Anterior cingulate cortex (tissue), 58 donors: ENCODE measurements around the gene RHOT2.
"Not testable (repeated sequence)": the region's sequence is repeated elsewhere in the genome, so short reads cannot be mapped to it uniquely, and the experiment has no call there.

ENCODE experiments used
- DNase-seq, 58 donors: peaks; one replicate each; lab custom pipeline; 2025; lab: John Stamatoyannopoulos, UW

Gene RHOT2

DNA sequence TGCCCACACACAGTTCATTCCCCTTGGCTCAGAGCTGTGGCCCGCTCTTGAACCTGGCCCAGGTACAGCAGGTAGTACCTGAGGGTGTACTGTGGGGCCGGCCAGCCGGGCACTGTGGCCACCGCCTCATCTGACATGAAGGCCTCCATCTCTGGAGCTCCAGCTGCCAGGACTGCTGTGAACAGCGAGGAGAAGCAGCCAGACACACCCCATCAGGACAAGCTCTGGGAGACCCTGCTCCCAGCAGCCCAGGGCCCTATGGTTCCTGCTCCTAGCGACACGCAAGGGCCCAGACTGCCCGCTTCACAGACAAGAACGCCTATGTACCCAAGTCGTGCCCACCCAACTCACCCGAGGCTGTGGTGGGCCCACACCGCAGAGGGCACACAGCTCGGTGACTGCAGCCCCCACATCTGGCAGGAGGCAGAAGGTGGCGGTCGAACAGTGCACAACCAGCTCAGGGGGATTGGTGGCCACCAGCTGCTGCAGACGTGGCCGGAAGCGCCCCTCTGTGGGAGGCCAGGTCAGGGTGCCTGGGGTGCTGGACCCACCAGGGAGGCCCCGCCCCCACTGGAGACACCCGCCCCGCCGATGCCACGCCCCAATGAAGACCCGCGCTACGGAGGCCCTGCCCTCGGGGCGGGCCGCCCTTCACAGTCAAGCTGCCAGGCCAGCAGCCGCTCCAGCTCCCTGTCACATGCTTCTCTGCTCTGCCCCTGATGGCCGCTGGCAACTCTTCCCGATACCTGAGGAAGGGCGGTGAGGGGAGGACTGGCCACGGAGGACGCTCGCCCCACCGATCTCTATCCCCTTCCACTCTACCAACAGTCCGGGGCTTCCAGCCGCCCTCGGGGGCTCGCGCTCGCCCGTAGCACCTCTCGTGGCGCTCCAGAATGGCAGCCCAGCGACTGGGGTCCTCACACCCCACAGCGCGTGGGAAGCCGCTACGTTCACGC, 11.2 kb downstream of the RHOT2 start:
- DNase-seq: peak in 39 of 58 donors; percentile 22 to 82 (median 67)

DNA sequence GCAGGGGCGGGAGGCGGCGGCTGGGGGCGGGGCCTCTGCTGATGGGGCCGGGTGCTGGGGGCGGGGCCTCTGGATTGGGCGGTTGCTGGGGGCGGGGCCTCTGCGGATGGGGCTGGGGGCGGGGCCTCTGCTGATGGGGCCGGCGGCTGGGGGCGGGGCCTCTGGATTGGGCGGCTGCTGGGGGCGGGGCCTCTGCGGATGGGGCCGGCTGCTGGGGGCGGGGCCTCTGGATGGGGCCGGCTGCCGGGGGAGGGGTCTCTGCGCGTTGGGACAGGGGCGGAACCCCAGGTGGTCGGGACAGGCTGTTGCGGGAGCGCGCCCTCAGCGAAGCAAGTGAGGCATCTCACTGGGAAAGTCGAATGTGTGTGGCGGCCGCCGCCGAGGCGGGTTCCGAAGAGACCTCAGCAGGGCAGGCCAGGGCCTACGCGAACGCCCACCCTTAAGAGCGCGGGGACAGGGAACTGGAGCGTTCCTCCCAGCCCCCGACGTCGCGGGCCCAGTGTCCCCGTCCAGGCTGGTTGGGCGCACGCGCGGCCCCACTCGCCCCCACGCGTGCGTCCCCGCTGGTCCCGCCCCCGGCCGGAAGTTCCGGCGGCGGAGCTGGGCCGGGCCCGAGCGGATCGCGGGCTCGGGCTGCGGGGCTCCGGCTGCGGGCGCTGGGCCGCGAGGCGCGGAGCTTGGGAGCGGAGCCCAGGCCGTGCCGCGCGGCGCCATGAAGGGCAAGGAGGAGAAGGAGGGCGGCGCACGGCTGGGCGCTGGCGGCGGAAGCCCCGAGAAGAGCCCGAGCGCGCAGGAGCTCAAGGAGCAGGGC, 12.1 kb downstream of the RHOT2 start, which contains the start of gene STUB1:
STUB1 (plus strand) TSS at position 597 of the 811 bp plus-strand sequence; CDS start at position 713, 116 bp downstream.
- DNase-seq: peak in 56 of 58 donors; percentile 53 to 97 (median 86)

DNA sequence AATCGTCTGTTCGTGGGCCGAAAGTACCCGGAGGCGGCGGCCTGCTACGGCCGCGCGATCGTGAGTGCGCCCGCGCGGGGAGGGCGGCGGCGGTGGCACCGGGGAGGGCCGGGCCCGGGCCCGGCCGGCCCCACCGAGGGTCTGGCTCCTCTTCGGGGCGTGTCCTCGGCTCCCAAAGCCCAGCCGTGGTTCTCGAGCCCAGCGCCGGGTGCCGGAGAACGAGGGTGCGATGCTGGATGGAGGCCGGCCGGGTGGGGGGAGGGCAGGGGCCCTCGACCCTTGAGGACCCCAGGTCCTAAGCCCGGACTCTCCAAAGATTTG, 12.7 kb downstream of the RHOT2 start:
- DNase-seq: no peak

DNA sequence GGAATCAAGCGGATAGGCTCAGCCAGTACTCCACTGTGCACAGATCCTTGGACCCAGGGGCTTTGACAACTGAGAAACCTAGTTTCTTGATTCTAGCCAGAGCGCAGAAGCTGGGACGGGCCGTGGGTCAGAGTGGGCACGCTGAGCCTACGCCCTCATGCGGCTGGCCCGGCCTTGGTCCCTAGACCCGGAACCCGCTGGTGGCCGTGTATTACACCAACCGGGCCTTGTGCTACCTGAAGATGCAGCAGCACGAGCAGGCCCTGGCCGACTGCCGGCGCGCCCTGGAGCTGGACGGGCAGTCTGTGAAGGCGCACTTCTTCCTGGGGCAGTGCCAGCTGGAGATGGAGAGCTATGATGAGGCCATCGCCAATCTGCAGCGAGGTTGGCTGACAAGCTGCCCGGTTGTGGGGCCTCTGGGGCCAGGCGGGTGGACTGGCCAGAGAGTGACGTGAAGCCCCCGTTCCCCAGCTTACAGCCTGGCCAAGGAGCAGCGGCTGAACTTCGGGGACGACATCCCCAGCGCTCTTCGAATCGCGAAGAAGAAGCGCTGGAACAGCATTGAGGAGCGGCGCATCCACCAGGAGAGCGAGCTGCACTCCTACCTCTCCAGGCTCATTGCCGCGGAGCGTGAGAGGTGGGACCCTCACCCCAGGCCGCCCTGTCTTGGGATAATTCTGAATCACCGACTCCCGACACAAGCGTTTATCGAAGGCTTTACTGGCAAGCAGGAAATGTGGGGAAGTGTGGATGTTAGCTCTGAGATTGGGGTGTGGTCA, 13.2 kb downstream of the RHOT2 start:
- peak in 4 of 58 donors; percentile 25 to 39 (median 32) for DNase-seq

DNA sequence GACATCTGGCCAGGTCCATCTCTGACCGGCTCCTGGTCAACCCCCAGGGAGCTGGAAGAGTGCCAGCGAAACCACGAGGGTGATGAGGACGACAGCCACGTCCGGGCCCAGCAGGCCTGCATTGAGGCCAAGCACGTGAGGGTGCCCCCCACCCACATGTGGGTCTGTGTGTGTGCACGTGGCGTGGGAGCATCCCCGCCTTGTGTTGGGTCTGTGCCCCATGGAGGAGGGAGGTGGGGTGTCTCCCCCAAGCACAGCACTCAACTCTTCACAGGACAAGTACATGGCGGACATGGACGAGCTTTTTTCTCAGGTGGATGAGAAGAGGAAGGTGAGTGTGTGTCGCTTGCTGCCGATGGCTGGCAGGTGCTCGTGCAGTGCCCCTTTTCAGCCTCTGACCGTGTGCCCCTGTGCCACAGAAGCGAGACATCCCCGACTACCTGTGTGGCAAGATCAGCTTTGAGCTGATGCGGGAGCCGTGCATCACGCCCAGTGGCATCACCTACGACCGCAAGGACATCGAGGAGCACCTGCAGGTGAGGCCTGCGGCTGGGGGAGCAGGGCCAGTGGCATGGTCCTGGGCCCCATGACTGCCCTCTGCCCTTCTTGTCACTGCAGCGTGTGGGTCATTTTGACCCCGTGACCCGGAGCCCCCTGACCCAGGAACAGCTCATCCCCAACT, 14.0 kb downstream of the RHOT2 start:
- peak in 1 of 58 donors; percentile 20 for DNase-seq

DNA sequence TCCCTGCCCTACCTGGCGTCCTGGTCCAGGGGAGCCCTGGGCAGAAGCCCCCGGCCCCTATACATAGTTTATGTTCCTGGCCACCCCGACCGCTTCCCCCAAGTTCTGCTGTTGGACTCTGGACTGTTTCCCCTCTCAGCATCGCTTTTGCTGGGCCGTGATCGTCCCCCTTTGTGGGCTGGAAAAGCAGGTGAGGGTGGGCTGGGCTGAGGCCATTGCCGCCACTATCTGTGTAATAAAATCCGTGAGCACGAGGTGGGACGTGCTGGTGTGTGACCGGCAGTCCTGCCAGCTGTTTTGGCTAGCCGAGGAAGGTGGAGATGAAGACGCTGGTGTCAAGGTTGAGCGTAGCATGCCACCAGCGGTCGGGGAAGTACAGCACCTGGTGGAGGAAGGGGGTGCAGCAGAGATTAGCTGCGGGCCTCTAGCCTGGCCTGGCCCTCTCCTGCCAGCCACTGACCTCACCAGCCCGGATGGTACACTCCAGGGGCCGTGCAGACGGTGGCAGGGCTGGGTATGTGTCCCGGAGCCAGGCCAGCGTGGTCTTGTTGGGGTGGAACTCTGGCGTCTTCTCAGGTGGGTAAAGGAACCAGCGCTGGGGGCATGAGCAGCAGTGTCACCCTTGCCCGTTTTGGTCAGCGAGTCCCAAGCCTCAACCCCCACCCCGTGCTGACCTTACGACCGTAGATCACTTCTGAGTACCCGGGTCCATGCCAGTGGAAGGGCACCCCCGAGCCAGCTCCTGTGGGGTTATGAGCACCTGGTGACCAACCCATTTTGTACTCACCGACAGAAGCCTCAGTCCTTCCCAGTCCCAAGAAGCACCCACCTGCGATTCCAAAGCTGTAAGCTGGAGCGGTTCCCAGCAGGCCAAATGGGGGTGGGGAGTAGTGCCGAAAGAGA, 14.8 kb downstream of the RHOT2 start:
- no peak for DNase-seq

DNA sequence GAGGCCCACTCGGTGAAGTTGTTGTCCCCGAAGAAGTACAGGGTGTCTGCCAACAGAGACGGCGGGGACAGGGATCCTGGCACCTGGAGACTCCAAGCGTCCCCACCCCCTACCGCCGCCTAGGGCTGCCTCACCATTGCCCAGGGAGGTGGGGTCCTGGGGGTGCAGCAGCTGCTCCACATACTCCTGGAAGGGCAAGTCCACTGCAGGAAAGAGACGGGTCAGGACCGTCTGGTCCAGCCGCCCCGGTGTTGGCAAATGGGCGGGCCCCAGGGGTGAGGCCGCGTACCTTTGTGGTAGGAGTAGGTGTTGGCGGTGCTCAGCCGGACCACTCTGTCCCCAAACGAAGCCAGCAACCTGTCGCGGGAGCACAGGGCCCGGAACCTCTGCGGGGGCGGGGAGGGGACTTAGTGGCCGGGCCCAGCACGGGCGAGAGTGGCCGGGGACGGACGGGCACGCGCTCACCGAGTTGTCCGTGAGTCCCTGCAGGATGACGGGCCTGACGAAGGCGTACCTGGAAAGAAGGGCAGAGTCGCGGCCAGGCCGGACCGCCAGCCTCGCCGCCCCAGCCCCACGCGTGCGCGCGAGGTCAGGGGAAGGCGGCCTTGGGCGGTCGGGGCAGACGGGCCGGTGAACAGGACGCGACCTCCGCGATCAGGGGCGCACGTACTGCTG, 15.6 kb downstream of the RHOT2 start:
- no peak for DNase-seq

DNA sequence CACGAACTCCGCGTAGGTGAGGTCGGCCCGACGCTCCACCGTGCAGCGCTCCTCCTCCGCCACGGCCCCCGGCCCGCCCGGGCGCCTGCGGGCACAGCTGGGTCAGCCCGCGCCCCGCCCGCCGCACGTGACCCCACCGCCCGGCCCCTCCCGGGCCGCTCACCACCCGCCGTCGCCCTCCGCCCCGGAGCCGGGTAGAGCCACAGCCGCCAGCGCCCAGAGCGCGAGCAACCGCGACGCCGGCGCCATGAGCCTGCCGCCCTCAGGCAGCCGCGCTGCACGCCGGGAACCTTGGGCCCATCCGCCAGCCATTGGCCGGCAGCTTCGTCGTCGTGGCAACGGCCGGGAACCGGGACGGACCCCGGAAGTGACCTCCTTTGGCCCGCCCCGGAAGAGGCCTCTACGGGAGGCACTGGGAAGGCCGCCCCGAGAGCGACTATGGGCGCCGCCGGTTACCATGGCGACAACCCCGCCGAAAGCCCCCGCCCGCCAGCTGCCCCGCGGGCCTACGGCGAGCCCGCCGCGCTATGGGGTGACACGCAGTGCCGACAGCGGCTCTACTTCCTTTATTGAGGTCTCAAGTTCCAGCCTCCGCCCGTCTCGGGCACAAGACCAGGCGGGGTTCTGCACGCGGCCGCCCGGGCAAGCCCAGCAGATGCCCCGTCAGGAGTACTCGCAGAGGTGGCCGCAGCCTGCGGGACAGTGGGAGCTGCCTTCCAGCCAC, 16.3 kb downstream of the RHOT2 start, which contains the start of gene JMJD8:
JMJD8 (minus strand) TSS at position 264 of the 724 bp plus-strand sequence; CDS start at position 249, 15 bp downstream.
- peak; percentile 67 to 97 (median 94) for DNase-seq

DNA sequence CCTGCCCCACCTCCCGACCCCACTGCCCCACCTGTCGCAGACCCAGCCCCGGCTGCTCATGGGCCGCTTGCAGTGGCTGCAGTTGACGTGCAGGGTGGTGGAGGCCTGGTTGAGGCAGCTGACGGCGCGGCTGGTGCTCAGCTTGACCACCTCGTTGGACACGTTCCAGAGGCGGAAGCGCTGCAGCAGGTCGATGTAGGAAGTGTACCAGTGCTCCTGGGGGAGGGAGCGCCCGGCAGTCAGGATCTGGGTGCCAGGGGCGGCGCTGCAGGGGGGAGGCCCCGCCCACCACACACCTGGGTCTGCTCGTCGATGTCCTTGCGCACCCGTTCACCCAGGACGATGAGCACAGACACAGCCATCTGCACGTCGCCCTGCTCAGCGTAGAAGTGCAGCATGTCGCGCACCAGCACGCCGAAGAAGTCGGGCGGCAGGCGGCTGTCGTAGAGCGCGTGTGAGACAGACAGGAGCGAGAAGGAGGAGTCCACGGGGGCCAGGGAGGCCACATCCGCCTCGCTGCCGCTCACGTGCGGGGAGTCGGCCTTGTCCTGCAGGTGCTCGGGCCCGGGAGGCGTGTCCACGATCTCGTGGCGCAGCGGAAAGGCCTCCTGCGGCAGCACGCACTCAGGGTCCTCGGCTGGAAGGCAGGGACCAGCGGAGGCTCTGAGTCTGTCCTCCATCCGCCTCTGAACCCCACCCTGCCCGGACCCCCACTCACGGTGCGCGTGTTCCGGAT, 17.2 kb downstream of the RHOT2 start:
- DNase-seq: no peak

DNA sequence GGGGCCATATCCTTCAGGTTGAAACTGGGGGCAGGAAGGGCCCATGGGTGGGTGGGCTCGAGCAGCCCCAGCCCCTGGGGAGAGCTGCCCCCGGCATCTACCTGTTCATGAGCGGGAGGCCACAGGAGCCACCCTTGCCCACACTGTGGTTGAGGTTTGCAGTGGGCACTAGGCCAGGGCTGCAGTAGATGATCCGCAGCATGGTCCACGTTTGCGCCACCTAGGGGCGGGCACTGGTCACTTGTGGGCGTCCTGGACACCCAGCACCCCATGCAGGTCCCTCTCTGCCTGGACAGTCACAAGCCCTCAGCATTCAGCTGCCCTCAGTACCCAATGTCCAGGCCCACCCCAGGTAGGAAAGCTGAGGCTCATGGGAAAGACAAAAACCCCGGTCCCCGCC, 18.0 kb downstream of the RHOT2 start:
- peak in 1 of 58 donors; percentile 21 for DNase-seq

DNA sequence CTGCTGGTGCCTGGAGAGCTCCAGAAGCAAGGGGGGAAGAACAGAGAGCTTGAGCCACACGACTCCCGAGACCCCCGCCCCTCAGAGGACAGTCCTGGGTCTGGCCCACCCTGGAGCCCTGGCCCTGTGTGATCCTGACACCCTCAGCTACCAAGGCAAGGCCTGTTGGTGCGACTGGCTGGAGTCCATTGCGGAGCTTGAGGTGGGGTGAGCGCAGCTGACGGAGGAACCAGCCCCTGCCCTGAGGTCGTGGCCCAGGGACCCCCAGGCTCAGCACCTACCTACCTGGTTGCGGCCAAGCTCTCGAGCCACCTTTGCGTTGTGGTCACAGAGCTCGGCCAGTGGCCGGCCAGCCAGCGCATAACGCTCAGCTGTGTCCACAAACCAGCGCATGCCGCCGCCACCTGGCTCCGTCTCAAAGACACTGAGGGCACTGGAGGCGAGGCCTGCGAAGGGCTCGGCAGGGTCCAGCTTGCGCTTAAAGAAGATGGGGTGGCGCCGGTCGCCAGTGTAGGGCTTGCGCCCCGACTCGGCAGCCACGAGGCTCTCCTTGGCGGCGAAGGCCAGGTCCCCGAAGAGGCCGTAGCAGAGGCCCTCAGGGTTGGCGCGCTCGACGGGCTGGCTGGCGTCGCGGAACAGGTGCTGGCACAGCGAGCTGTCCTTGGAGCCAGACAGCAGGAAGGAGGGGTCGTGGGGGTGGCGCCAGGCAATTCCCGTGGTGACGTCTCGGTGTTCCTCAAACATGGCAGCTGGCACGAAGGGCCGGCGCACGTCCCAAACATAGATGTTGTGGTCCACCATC, 18.7 kb downstream of the RHOT2 start:
- DNase-seq: no peak

DNA sequence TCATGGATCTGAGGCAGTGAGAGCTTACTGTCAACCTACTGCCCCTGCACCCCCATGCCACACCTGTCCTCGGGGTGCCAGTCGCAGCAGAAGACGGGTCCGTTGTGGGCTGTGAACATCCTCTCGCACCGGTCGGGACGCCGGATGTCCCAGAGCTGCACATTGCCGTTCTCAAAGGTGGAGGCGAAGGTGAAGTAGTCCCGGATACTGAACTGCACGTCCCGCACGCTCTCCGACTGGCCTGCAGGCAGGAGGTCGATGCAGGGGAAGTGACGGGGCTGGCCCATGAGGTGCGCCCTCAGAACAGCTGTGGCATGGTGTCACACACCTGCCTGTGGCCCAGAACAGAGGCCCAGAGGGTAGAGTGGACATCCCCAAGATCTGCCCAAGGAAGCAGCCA, 19.6 kb downstream of the RHOT2 start:
- DNase-seq: no peak

DNA sequence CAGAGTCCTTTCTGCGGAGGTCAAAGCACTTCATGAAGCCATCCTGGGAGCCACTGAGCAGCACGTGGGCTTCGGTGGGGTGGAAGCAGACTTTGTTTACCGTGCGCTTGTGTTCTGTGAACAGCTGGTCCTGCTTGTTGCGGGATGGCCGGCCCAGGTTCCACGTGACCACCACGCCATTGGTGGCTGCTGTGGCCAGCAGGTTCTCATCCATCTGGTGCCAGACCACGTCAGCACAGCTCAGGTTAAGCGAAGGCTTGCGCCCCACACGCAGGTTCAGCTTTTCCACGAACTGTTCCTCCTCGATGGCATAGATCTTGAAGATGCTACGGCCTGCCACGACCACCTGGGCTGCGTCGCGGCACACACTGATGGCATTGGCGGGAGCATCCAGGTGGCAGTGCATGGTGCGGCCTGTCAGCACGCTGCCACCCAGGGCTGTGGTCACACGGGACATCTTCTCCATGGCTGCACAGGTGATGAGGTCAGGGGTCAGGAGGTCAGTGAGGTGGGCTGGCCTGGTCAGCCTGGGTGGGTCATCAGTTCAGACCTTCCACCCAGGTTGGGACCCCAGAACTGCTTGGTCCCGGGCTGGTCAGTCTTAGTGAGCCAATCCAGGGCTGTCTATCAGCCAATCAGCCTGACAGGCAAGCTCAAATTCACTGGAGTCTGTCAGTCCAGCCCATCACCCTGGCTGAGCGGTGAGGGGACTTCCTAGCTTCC, 21.4 kb downstream of the RHOT2 start:
- DNase-seq: no peak

DNA sequence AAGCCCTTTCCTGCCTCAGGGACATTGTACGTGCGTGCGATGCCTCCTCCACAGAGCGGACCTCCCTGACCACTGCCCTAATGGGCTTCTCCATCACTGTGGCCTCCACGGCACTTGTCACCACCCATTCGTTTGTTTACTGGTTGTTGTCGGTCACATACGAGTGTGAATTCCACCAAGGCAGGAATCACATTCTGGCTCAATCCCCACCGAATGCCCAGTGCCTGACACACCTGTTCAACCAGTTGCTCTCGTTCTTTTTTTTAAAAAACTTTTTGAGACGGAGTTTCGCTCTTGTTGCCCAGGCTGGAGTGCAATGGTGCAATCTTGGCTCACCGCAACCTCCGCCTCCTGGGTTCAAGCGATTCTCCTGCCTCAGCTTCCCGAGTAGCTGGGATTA, 23.3 kb downstream of the RHOT2 start:
- not testable (repeated sequence) for DNase-seq
